HG02943 (cell line): ENCODE measurements around the gene SLC2A4.
"Not testable (repeated sequence)": the region's sequence is repeated elsewhere in the genome, so short reads cannot be mapped to it uniquely, and the experiment has no call there.

ENCODE experiments used
- ATAC-seq: cut with Tn5 transposase; IDR thresholded peaks from one replicate; pipeline ENCODE4 v1.9.1; 2021; ENCODE audit warnings: mild to moderate bottlenecking, low read depth, moderate library complexity; ENCODE audit not compliant: unreplicated experiment

SLC2A4 gene

GRCh38 chr17:7336240-7337175, 55.0 kb downstream of the SLC2A4 start, which contains the start of gene ACAP1:
TSS of gene ACAP1 (plus strand) at chr17:7336529. CDS start at chr17:7336735, 206 bp downstream.
- ATAC-seq, result peak; percentile 60

- ATAC-seq, result not testable (repeated sequence)
These were observed 56.1 kb downstream of the SLC2A4 start for GRCh38 chr17:7337600-7337999.
